ENCODE measurements around the gene CFAP157.
"Not testable (repeated sequence)": the region's sequence is repeated elsewhere in the genome, so short reads cannot be mapped to it uniquely, and the experiment has no call there.

Gene CFAP157

DNA sequence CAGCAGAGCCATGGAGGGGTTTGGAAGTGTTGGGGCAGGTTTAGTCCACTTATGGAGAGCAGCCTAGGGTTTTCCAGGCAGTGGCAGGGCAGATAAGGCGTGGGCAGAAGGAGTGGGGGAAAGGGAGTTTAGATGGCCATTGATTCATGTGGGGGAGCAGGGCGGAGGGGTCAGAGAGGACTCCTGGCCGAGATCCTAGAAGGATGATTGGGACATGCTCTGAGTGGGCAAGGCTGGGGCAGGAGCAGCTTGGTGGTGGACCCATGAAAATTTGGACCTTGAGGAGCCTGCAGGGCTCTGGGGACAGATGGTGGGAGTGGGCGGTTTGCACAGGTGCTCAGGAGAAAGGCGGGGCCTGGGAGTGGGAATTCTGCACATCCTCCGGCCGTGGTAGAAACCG, 46.4 kb downstream of the CFAP157 start:
- no peak for DNase-seq
- H3K27ac ChIP-seq: no peak overlapping the region
- no peak overlapping the region for H3K4me3 ChIP-seq (ENCODE audit: low read depth, low read length)
- H3K36me3 ChIP-seq: peaks cover 18% of the 10 kb centered on the region
- H3K9me3 ChIP-seq (ENCODE audit: severe bottlenecking): no peaks in the 10 kb centered on the region
- TF ChIP-seq, protein P1, sequence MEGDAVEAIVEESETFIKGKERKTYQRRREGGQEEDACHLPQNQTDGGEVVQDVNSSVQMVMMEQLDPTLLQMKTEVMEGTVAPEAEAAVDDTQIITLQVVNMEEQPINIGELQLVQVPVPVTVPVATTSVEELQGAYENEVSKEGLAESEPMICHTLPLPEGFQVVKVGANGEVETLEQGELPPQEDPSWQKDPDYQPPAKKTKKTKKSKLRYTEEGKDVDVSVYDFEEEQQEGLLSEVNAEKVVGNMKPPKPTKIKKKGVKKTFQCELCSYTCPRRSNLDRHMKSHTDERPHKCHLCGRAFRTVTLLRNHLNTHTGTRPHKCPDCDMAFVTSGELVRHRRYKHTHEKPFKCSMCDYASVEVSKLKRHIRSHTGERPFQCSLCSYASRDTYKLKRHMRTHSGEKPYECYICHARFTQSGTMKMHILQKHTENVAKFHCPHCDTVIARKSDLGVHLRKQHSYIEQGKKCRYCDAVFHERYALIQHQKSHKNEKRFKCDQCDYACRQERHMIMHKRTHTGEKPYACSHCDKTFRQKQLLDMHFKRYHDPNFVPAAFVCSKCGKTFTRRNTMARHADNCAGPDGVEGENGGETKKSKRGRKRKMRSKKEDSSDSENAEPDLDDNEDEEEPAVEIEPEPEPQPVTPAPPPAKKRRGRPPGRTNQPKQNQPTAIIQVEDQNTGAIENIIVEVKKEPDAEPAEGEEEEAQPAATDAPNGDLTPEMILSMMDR (IDR thresholded peaks at IDR 0.05; ENCODE audit: low read depth, low read length): no peak
- H3K27me3 ChIP-seq (ENCODE audit: insufficient read depth, low read depth, severe bottlenecking): no peaks in the 10 kb centered on the region

DNA sequence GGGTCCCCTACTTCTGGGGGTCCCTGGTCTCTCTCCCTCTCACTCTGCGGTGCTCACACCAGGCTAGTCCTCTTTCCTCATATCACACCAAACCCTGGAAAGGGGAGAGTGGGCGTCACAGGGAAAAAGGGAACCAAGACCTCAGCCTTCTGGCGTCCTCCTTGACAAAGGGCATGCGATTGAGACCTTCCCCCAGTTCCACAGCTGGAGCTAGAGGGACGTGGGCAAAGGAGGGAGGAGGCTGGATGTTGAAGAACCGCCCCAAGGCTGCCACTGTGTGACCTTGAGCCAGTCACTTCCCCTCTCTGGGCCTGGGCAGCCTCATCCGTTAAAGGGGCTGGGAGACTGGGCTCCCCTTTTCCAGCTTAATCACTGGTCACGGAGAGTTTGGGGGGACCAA, 46.8 kb downstream of the CFAP157 start:
- Histone ChIP-seq H3K36me3 (peaks cover 13% of the 10 kb centered on the region; the same call in 1 of the 2 replicates), H3K4me3 (ENCODE audit: low read depth, low read length) (no peak overlapping the region), H3K9me3 (ENCODE audit: severe bottlenecking) (no peaks in the 10 kb centered on the region), H3K27ac (no peak overlapping the region), H3K27me3 (ENCODE audit: insufficient read depth, low read depth, severe bottlenecking) (no peaks in the 10 kb centered on the region)
- no peak for DNase-seq
- TF ChIP-seq, protein P1 (IDR thresholded peaks at IDR 0.05; ENCODE audit: low read depth, low read length): no peak

DNA sequence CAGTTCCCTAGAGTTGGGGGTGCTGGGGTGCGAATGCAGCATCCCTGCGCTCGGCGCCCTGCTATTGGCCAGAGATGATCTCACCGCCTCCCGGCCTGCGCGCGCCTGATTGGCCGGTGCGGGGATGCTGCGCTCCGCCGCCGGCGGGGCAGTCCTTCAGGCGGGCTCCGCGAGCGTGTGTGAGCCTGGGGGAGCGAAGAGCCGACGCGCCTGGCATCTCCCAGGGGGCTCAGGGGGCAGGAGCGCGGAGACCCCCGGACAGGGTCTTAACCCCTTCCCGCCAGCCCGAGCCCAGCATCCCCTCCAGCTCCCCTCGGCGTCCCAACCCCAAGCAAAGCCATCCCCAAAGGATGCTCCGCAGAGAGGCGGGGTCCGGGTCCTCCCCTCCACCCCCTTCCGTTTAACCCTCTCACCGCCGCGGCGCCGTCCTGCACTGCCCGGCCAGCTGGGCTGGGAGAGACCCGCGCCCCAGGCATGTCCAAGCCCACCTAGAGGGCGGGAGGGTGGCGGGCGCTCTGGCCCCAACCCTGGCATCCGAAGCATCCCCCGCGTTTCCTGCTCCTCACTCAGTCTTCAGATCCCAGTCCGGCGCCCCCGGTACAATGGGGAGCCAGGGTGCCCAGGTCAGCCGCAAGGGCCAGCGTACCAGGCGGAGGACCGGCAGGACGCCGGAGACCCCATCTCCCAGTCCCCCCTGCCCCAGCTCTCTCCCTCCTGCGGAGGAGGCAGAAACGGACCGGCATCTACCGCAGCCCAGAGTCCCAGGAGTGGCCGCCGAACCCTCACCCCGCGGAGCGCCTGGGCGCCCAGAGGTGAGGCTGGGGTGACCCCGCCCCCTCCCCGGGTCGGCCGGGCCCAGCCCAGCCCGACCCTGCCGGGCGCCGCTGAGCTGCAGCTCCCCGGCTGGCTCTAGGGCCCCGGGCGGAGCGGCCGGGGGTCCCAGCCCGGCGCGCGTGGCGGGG, 47.6 kb downstream of the CFAP157 start:
- Histone ChIP-seq H3K27me3 (ENCODE audit: insufficient read depth, low read depth, severe bottlenecking) (no peaks in the 10 kb centered on the region), H3K9me3 (ENCODE audit: severe bottlenecking) (no peaks in the 10 kb centered on the region), H3K27ac (no peak overlapping the region), H3K36me3 (peaks cover 6% of the 10 kb centered on the region; the same call in 1 of the 2 replicates), H3K4me3 (ENCODE audit: low read depth, low read length) (peak overlapping the region; percentile 58)
- TF ChIP-seq, protein P1 (IDR thresholded peaks at IDR 0.05; ENCODE audit: low read depth, low read length): no peak
- peak; percentile 75 for DNase-seq

DNA sequence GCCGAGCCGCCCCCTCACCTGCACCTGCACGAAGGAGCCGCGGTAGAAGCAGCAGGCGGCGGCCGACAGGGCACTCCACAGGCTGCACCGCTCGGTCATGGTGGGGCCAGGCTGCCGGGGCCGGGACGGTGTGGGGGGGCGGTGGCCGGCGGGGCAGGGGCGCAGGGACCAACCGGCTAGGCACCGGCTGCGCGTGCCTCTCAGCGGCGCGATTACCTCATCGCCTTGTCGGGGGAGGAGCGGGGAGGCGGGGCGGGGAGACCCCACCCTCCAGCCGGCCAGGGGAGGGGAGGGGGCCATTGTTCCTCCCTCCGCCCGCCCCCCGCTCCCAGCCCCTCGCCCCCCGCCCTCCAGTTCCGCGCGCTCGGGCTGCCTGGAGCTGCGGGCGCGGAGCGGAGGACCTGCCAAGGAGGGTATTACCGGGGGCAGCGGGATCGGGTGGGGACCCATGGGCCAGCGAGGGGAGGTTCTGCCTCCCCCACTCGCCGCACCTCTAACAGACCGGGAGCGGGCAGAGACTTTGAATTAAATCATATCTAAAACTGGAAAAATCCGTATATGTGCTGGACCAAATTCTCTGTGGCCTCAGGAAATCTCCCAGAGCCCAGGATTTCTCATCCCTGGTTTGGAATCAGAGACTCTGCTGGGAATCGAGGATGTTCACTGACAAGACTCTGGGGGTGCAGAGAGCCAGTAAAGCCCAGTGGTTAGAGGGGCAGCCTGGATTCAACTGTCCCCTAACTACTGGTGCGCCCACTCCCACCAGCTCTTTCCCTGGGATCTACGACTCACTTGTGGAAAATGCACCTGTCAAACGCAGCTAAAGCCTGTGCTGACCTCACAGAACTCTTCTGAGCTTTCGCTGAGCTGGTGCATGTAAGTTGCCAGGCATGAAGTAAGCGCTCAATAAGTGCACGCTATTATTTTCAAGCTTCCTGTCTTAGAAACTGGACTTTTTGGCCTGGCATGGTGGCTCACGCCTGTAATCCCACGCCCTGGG, 48.6 kb downstream of the CFAP157 start:
- DNase-seq: peak; percentile 82
- no peaks in the 10 kb centered on the region for H3K27me3 ChIP-seq (ENCODE audit: insufficient read depth, low read depth, severe bottlenecking)
- no peak overlapping the region for H3K27ac ChIP-seq
- H3K4me3 ChIP-seq (ENCODE audit: low read depth, low read length): peak overlapping the region; percentile 58
- TF ChIP-seq, protein P1 (IDR thresholded peaks at IDR 0.05; ENCODE audit: low read depth, low read length): no peak
- peaks cover 3% of the 10 kb centered on the region; the same call in 1 of the 2 replicates for H3K36me3 ChIP-seq
- no peaks in the 10 kb centered on the region for H3K9me3 ChIP-seq (ENCODE audit: severe bottlenecking)

DNA sequence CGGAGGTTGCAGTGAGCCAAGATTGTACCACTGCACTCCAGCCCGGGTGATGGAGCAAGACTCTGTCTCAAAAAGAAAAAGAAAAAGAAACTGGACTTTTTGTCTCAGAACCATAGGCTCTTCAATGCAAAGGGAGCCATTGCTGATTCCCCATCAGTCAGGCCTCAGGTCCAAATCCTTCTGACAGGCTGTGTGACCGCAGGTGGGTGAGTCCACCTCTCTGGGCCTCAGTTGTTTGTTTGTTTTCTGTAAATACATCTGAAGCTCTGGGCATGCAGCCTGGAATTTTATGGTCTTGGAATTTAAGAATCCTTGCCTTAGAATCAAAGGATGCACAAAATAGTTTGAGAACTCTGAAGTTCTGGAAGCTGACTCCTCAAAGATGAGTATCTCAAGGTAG, 49.4 kb downstream of the CFAP157 start:
- no peaks in the 10 kb centered on the region for H3K27me3 ChIP-seq (ENCODE audit: insufficient read depth, low read depth, severe bottlenecking)
- H3K36me3 ChIP-seq: no peaks in the 10 kb centered on the region
- DNase-seq: no peak
- TF ChIP-seq, protein P1 (IDR thresholded peaks at IDR 0.05; ENCODE audit: low read depth, low read length): no peak
- no peak overlapping the region for H3K4me3 ChIP-seq (ENCODE audit: low read depth, low read length)
- H3K27ac ChIP-seq: no peak overlapping the region
- no peaks in the 10 kb centered on the region for H3K9me3 ChIP-seq (ENCODE audit: severe bottlenecking)

DNA sequence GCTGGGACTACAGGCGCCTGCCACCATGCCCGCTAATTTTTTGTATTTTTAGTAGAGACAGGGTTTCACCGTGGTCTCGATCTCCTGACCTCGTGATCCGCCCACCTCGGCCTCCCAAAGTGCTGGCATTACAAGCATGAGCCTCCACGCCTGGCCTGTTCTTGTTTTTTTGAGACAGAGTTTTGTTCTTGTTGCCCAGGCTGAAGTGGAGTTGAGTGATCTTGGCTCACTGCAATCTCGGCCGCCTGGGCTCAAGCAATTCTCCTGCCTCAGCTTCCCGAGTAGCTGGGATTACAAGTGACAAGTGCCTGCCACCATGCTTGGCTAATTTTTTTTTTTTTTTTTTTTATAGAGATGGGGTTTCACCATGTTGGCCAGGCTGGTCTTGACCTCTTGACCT, 50.0 kb downstream of the CFAP157 start:
- not testable (repeated sequence) for H3K36me3 ChIP-seq; H3K27me3 ChIP-seq (ENCODE audit: insufficient read depth, low read depth, severe bottlenecking); DNase-seq; H3K4me3 ChIP-seq (ENCODE audit: low read depth, low read length); H3K27ac ChIP-seq; H3K9me3 ChIP-seq (ENCODE audit: severe bottlenecking)

Measured in WERI-Rb-1 (cell line).